ENCODE measurements around the gene HSPA12B. TPM values are rescaled to one million over a fixed set of nuclear protein-coding genes. Genes with fewer than 3 reads are reported as not detected.

Gene HSPA12B
- total and polyA plus RNA-seq, 2 of the 8 experiments (the other 6 are each of a cell fraction or from before 2014, with no cell fraction given): 2.2 to 4.3 TPM

- TF ChIP-seq CHD7 (IDR thresholded peaks at IDR 0.05; ENCODE audit: insufficient replicate concordance, low read length) (no peak), SRF (IDR thresholded peaks at IDR 0.05; ENCODE audit: low read depth, low read length) (no peak), RBBP5 (IDR thresholded peaks at IDR 0.05; ENCODE audit: borderline replicate concordance, low read depth, low read length) (no peak), BCL11A (IDR thresholded peaks at IDR 0.05; ENCODE audit: low read depth in 2 of 2, low read length in 2 of 2) (no peak), SIRT6 (IDR thresholded peaks at IDR 0.05; ENCODE audit: low read length) (no peak)
Measured at GRCh38 chr20:3733119-3733995, 872 bp downstream of the HSPA12B start (continued).

Measured in H1 (cell line).